NCI-H146 (cell line): ENCODE results near the gene POM121.
"Not testable (repeated sequence)": the region's sequence is repeated elsewhere in the genome, so short reads cannot be mapped to it uniquely, and the experiment has no call there.

Experiments
- DNase-seq: peaks from one replicate; lab custom pipeline; 2025; lab: John Stamatoyannopoulos, UW

Gene POM121

DNA sequence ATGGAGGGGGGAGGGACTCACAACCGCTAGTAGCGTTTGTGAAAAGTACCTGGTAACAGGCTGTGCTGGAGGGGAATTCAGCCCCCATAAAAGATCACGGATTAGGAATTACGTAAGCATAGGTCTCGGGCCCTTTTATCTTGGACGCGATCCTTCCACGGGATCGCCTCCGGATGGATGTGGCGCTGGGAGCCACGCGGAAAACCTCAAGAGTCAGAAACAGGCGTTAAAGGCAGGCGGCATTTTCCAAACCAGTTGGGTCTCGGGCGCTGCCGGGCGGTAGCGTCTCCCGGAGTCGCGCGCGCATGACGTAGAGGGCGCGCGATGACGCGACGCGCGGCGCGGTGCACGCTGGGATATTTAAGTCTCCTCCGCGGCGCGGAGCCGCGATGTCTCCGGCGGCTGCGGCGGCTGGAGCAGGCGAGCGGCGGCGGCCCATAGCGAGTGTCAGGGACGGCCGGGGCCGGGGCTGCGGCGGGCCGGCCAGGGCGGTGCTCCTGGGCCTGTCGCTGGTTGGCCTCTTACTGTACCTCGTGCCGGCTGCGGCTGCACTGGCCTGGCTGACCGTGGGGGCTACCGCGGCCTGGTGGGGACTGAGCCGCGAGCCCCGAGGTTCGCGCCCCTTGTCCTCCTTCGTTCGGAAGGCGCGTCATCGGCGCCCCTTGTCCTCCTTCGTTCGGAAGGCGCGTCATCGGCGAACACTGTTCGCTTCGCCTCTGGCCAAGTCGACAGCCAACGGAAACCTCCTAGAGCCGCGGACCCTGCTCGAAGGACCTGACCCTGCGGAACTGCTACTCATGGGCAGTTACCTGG is at the start of gene POM121:
Gene POM121 (plus strand): TSS at position 363 of the 813 bp plus-strand sequence. CDS start 27 bp downstream, at position 390.
- DNase-seq = peak; percentile 80

GRCh38 chr7:72879079-72879736 is 45.7 kb upstream of the POM121 start:
- peak; percentile 82 for DNase-seq

DNA sequence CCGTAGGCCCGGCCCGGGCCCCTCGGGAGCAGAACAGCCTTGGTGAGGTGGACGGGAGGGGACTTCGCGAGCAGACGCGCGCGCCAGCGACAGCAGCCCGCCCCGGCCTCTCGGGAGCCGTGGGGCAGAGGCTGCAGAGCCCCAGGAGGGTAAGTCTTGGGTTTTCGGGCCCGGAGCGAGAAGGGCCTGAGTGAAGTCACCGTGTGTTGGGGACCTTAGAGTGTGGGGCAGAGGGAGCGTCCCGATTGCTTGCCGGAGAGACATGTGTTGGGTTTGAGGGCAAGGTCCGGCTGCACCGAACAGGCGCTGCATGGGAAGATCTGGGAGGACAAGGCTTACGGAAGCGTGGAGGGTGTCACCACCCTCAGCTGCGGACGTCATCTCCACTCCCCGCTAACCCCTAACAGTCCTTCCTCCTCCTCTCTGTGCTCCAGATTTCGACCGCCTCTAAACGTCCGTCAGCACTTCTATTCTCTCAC is 45.1 kb upstream of the POM121 start:
- peak; percentile 47 for DNase-seq

- DNase-seq = not testable (repeated sequence)
These were observed 33.1 kb upstream of the POM121 start for GRCh38 chr7:72891750-72892149.

DNA sequence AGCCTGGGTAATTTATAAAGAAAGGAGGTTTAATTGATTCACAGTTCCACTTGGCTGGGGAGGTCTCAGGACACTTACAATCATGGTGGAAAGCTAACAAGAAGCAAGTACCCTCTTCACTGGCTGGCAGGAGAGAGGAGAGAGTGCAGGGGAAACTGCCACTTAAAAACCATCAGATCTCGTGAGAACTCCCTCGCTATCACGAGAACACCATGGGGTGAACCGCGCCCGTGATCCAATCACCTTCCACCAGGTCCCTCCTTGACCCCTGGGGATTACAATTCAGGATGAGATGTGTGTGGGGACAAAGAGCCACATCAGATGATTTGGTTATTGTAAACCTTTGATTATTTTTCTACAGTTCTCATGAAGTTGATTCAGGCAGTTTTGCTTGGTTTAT is 20.2 kb upstream of the POM121 start:
- not testable (repeated sequence) for DNase-seq

DNA sequence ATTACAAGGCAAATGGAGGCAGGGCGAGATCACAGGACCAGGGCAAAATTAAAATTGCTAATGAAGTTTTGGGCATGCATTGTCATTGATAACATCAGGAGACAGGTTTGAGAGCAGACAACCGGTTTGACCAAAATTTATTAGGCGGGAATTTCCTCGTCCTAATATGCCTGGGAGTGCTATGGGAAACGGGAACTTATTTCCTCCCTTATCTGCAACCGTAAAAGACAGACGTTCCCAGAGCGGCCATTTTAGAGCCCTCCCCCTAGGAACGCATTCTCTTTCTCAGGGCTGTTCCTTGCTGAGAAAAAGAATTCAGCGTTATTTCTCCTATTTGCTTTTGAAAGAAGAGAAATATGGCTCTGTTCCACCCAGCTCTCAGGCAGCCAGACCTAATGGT is 16.5 kb upstream of the POM121 start:
- DNase-seq = not testable (repeated sequence)

DNA sequence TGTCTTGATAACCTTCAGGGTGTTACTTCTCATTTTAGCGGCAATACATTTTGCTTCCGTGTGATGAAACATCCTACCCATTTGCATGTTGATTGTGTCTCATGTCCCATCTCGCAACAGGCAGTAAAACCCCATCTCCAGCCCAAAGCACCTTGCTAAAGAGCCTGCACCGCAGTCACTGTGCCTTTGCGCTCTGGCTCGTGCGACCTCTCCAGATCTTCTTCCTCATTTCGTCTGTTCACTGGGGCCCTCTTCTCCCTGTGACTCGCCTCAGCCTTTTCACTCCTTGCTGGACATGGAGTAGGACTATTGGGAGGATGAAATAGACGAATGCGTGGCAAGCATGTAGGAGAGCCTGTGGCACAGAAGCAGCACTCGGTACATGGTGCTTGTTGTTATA is 13.5 kb upstream of the POM121 start:
- DNase-seq = not testable (repeated sequence)

GRCh38 chr7:72913750-72914149 is 11.1 kb upstream of the POM121 start:
- DNase-seq = not testable (repeated sequence)

DNA sequence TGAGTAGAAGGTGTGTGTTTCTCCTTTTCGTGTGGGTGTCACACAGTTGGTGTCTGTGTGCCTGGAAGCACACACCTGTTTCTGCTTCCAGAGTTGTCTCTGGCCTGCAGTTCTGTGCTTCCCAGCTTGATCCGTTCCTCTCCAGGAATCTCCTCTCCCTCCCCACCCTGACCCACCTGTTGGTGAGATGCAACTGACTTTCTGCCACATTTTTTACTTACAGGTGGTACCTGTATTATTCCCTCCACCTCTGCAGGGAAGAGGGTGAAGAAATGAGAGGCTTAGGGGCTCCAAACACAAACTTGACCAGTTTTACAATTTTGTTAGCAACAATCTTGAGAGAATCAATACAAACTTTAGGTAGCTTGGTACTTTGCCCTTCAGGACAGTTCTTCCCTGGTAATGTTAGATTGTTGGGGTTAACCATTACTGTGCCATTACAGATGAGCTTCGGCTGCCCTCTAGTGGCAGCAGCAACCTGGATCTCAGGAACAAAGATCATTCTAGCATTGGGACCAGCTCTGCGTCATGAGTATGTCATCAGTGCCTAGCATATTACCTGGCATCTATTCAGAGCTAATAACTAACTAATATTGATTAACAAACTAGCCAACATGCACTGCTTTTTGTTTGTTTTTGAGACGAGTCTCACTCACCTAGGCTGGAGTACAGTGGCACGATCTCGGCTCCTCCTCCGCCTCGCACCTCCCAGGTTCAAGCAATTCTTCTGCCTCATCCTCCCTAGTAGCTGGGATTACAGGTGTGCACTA is 10.0 kb upstream of the POM121 start:
- peak; percentile 29 for DNase-seq

DNA sequence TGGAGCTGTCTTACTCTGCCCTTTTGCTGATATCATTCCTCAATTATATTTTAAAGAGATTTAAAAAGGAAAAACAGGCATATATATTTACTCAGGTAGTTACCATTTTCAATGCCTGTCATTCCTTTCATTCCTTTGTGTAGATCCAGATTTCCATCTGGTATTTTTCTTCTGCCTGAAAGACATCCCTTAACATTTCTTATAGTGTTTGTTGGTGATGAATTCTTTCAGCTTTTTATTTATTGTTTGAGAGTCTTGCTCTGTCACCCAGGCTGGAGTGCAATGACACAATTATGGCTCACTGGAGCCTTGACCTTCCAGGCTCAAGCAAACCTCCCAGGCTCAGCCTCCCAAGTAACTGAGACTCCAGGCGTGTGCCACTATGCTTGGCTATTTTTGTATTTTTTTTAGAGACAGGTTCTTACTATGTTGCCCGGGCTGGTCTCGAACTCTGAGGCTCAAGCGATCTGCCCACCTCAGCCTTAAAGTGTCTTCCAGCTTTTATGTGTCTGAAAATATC is 5.6 kb upstream of the POM121 start:
- no peak for DNase-seq

GRCh38 chr7:72924386-72924732 is 536 bp upstream of the POM121 start:
- DNase-seq = no peak

- DNase-seq = no peak
These were observed 738 bp downstream of the POM121 start for GRCh38 chr7:72925546-72926120.

- not testable (repeated sequence) for DNase-seq
These were observed 2.9 kb downstream of the POM121 start for GRCh38 chr7:72927791-72928190.

DNA sequence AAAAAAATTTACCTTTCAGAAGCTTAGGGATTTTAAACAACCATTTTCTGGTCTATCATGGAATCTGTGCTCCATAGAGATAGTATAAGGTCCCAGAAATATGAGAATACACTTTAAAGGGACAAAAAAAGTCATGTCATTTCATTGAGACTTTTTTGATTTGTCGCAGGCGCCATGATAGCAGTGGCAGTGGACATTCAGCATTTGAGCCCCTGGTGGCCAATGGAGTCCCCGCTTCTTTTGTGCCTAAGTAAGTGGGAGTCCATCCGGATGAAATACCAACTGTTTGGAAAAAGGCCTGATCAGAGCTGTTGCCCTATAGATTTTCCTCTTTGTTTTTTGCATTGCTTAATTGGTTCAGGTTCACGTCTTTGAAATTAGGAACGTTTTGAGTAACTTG is 3.3 kb downstream of the POM121 start:
- DNase-seq = not testable (repeated sequence)

DNA sequence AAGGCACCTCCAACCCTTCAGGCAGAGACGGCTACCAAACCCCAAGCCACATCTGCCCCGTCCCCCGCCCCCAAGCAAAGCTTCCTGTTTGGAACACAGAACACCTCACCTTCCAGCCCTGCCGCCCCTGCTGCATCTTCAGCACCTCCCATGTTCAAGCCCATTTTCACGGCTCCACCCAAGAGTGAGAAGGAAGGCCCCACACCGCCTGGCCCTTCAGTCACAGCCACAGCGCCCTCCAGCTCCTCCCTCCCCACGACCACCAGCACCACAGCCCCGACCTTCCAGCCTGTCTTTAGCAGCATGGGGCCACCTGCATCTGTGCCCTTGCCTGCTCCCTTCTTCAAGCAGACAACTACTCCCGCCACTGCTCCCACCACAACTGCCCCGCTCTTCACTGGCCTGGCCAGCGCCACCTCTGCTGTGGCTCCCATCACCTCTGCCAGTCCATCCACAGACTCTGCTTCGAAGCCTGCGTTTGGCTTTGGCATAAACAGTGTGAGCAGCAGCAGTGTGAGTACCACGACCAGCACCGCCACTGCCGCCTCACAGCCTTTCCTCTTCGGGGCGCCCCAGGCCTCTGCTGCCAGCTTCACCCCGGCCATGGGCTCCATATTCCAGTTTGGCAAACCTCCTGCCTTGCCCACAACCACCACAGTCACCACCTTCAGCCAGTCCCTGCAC is 17.3 kb downstream of the POM121 start:
- not testable (repeated sequence) for DNase-seq

DNA sequence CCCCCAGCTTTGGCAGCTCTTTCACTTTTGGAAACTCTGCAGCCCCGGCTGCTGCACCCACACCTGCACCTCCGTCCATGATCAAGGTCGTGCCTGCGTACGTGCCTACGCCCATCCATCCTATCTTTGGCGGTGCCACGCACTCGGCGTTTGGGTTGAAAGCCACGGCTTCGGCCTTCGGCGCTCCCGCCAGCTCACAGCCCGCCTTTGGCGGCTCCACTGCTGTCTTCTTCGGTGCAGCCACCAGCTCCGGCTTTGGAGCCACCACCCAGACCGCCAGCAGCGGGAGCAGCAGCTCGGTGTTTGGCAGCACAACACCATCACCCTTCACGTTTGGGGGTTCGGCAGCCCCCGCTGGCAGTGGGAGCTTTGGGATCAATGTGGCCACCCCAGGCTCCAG is 18.1 kb downstream of the POM121 start:
- DNase-seq = not testable (repeated sequence)

DNA sequence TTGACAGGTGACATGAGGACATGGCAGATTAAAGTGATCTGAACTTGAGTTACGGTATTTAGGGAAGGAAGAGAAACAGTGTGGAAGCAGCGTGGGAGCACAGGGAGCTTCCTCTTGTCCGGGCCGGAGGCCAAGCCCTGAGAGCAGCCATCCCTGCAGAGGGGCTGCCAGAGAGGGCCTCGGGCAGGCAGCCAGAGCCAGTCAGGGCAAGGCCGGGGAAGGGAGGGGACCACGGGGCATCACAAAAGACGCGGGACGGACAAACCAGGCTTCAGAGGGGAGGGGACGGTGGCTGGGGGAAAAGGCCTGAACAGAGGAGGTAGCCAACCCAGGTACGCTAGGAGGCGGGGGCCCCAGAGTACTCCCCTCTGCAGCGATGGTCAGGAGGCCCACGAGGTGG is 20.0 kb downstream of the POM121 start:
- not testable (repeated sequence) for DNase-seq

- DNase-seq = not testable (repeated sequence)
These were observed 20.7 kb downstream of the POM121 start for GRCh38 chr7:72945597-72945996.

DNA sequence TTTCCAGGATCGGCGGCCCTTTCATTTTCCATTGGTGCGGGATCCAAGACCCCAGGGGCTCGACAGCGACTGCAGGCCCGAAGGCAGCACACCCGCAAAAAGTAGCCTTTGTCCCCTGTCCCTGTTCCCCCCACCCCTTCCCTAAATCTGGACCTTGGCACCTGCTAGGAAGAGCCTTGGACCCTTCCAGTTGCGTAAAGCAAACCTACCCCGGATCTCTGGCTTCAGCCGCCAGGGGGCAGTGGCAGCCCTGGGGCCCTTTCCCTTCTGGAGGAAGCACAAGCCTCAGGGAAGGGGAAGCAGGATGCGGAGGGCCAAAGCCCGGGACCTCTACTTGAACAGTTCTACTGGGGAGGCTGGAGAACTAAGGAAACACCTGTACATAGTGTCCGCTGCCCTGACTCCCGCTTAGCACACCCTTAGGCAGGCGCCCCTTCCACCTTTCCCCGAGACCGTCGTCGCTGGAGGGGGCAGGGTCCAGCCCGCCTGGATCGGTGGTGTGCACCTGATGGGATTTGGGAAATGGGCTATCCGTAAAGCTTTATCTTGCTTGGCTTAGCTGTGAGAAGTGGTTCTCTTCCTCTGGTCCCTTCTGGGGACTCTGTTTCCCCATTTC is 21.3 kb downstream of the POM121 start:
- DNase-seq = not testable (repeated sequence)

- DNase-seq = not testable (repeated sequence)
These were observed 23.8 kb downstream of the POM121 start for GRCh38 chr7:72948714-72949113.

DNA sequence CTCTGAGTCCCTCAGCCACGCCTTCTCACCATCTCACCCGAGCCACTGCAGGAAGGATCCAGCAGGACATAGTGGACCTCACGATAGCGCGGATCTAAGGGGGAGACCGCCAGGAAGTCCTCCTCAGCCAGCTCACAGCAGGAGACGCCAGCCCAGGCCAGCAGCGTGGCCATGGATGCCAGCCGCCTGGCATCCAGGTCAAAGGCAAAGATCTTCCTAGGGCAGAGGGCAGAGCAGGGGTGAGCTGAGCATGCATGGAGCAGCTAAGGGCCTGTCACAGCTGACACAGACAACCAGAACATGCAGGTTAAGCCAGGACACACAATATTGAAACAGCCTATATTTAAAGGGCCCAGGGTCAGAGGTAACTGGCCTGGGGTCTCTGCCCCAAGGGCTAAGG is 24.4 kb downstream of the POM121 start:
- DNase-seq = not testable (repeated sequence)
